GM12874 (cell line): Measurements from ENCODE around the gene FNIP1.

Source experiments
- CTCF ChIP-seq: IDR thresholded peaks from 2 replicates; pipeline ENCODE4 v1.5.1; 2011; ENCODE audit warnings: low read depth, mild to moderate bottlenecking, control low read depth, low read length, moderate library complexity; ENCODE audit not compliant: insufficient read depth

Gene FNIP1

GRCh38 chr5:131782717-131783116, 14.1 kb downstream of the FNIP1 start:
- no peak for TF ChIP-seq CTCF

GRCh38 chr5:131776450-131776849, 20.4 kb downstream of the FNIP1 start:
- TF ChIP-seq CTCF, result no peak

- TF ChIP-seq CTCF, result no peak
These were observed 22.0 kb downstream of the FNIP1 start for GRCh38 chr5:131774652-131775367.

- no peak for TF ChIP-seq CTCF
These were observed 23.0 kb downstream of the FNIP1 start for GRCh38 chr5:131773805-131774204.

GRCh38 chr5:131771692-131772091, 25.1 kb downstream of the FNIP1 start:
- TF ChIP-seq CTCF, result no peak

GRCh38 chr5:131769961-131770360, 26.9 kb downstream of the FNIP1 start:
- TF ChIP-seq CTCF, result no peak

GRCh38 chr5:131769336-131769735, 27.5 kb downstream of the FNIP1 start:
- TF ChIP-seq CTCF, result no peak
